Mesenchymal stem cell (in vitro differentiated cells and primary cell): Measurements from ENCODE around the gene OR5AU1.

Experiments
- DNase-seq: peaks from one replicate; pipeline ENCODE4 v3.0.0-alpha.2; 2013
- H2AFZ ChIP-seq: one replicate; pipeline ENCODE4 v1.6.1; 2013; ENCODE audit warnings: low read depth, mild to moderate bottlenecking, control low read depth, inconsistent platforms, low read length, moderate library complexity
- H2AK5ac ChIP-seq: 2 replicates; pipeline ENCODE4 v1.6.1; 2013; ENCODE audit warnings: low read length, moderate library complexity, mild to moderate bottlenecking, inconsistent platforms; ENCODE audit not compliant: severe bottlenecking
- H2BK120ac ChIP-seq: one replicate; pipeline ENCODE4 v1.6.1; 2013; ENCODE audit warnings: low read depth, mild to moderate bottlenecking, inconsistent platforms, low read length, moderate library complexity
- H2BK12ac ChIP-seq, 2 experiments: one replicate each; pipeline ENCODE4 v1.6.1; 2013; ENCODE audit warnings: inconsistent platforms in 2 of 2, low read length in 2 of 2, mild to moderate bottlenecking in 2 of 2, moderate library complexity in 2 of 2, control low read depth in 1 of 2
- H2BK15ac ChIP-seq: one replicate; pipeline ENCODE4 v1.6.1; 2013; ENCODE audit warnings: mild to moderate bottlenecking, low read depth, inconsistent platforms; ENCODE audit not compliant: poor library complexity, severe bottlenecking
- H2BK5ac ChIP-seq: 2 replicates; pipeline ENCODE4 v1.6.1; 2013; ENCODE audit warnings: low read depth, mild to moderate bottlenecking, low read length, control low read depth, inconsistent platforms; ENCODE audit not compliant: poor library complexity, severe bottlenecking
- H3K14ac ChIP-seq, 2 experiments: one replicate each; pipeline ENCODE4 v1.6.1; 2013; ENCODE audit warnings: inconsistent platforms in 2 of 2, low read length in 2 of 2, control low read depth in 1 of 2, mild to moderate bottlenecking in 1 of 2, moderate library complexity in 1 of 2
- H3K18ac ChIP-seq, 2 experiments: one replicate each; pipeline ENCODE4 v1.6.1; 2013; ENCODE audit warnings: inconsistent platforms in 2 of 2, low read length in 2 of 2, control low read depth in 1 of 2, low read depth in 1 of 2, mild to moderate bottlenecking in 1 of 2
- H3K23ac ChIP-seq, 2 experiments: one replicate each; pipeline ENCODE4 v1.6.1; 2013; ENCODE audit warnings: inconsistent platforms in 2 of 2, low read length in 2 of 2, mild to moderate bottlenecking in 2 of 2, moderate library complexity in 2 of 2, control low read depth in 1 of 2
- H3K27ac ChIP-seq: 2 replicates; pipeline ENCODE4 v1.5.1; 2013; ENCODE audit warnings: mild to moderate bottlenecking, moderate library complexity, low read length, control low read depth, inconsistent platforms; ENCODE audit not compliant: poor library complexity, severe bottlenecking
- H3K27me3 ChIP-seq, 2 experiments: 2 replicates each; pipeline versions ENCODE4 v1.6.1 to v1.7.0; 2013; ENCODE audit warnings: low read length in 2 of 2, mild to moderate bottlenecking in 2 of 2, moderate library complexity in 2 of 2, control low read depth in 1 of 2, inconsistent platforms in 1 of 2; ENCODE audit not compliant: control insufficient read depth in 1 of 2, insufficient read depth in 1 of 2
- H3K36me3 ChIP-seq, 2 experiments: 2 replicates each; pipeline versions ENCODE4 v1.6.1 to v1.7.0; 2013; ENCODE audit warnings: low read length in 2 of 2, control low read depth in 1 of 2, inconsistent platforms in 1 of 2, low read depth in 1 of 2, mild to moderate bottlenecking in 1 of 2; ENCODE audit not compliant: insufficient read depth in 2 of 2, control insufficient read depth in 1 of 2
- H3K4ac ChIP-seq, 2 experiments: one replicate each; pipeline ENCODE4 v1.6.1; 2013; ENCODE audit warnings: inconsistent platforms in 2 of 2, low read length in 2 of 2, mild to moderate bottlenecking in 2 of 2, moderate library complexity in 2 of 2, control low read depth in 1 of 2, low read depth in 1 of 2
- H3K4me1 ChIP-seq: 2 replicates; pipeline ENCODE4 v1.6.1; 2013; ENCODE audit warnings: low read depth, low read length, control low read depth; ENCODE audit not compliant: control insufficient read depth, insufficient read depth
- H3K4me2 ChIP-seq: 2 replicates; pipeline ENCODE4 v1.6.1; 2013; ENCODE audit warnings: low read length, mild to moderate bottlenecking, inconsistent platforms; ENCODE audit not compliant: poor library complexity, severe bottlenecking
- H3K4me3 ChIP-seq, 2 experiments: 2 replicates each; pipeline versions ENCODE4 v1.5.1 to v1.7.0; 2013; ENCODE audit warnings: low read length in 2 of 2, mild to moderate bottlenecking in 2 of 2, control low read depth in 1 of 2, low read depth in 1 of 2; ENCODE audit not compliant: insufficient read depth in 1 of 2
- H3K79me1 ChIP-seq: replicated peaks from 2 replicates; pipeline ENCODE4 v1.6.1; 2013; ENCODE audit warnings: mild to moderate bottlenecking, control low read depth, low read length, inconsistent platforms; ENCODE audit not compliant: poor library complexity, severe bottlenecking
- H3K9ac ChIP-seq: 2 replicates; pipeline ENCODE4 v1.7.0; 2013; ENCODE audit warnings: mild to moderate bottlenecking, low read length, moderate library complexity
- H3K9me3 ChIP-seq: 2 replicates; pipeline ENCODE4 v1.7.0; 2013; ENCODE audit warnings: mild to moderate bottlenecking, low read length; ENCODE audit not compliant: control insufficient read depth
- H4K8ac ChIP-seq: one replicate; pipeline ENCODE4 v1.6.1; 2013; ENCODE audit warnings: inconsistent platforms, mild to moderate bottlenecking, low read length, moderate library complexity
- H4K91ac ChIP-seq: one replicate; pipeline ENCODE4 v1.6.1; 2013; ENCODE audit warnings: mild to moderate bottlenecking, low read length, inconsistent platforms
- WGBS: methylation state at CpG from one replicate; pipeline ENCODE4 v1.1.7; 2013; ENCODE audit warnings: mixed read lengths; 5-methylcytosine and 5-hydroxymethylcytosine counted together

OR5AU1 gene

DNA sequence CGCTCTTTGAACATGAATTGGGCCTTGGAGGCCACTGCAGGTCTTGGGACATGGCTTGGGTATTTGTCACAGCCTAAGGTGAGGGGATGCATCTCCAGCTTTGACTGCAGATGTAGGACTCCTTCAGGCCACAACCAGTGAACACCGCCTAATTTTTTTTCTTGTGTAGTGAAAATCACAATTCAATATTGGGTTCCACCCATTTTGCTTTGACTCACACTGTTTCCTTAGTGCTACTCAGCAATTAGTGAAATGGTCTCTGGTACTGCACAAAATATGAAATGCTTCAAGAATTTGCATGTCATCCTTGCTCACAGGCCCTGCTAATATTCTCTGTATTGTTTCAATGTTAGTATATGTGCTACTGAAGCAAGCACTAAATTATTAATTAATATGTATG is 42.5 kb downstream of the OR5AU1 start:
- H3K27ac ChIP-seq: no peak overlapping the region
- H2BK15ac ChIP-seq: no peak overlapping the region
- no peak overlapping the region for H4K91ac ChIP-seq
- H3K4me2 ChIP-seq: no peak overlapping the region
- H3K9ac ChIP-seq: no peak overlapping the region
- H2BK5ac ChIP-seq: no peak overlapping the region
- H3K36me3 ChIP-seq: no peaks in the 10 kb centered on the region
- no peak overlapping the region for H2BK120ac ChIP-seq
- H3K18ac ChIP-seq: no peak overlapping the region
- H3K4me1 ChIP-seq: no peaks in the 10 kb centered on the region
- no peak for DNase-seq
- no peak overlapping the region for H3K14ac ChIP-seq
- H2AK5ac ChIP-seq: no peak overlapping the region
- 88% methylated on average over 1 of the region's 2 CpGs for WGBS
- H3K27me3 ChIP-seq: peaks cover 0 to 24% of the 10 kb centered on the region in 2 experiments
- no peak overlapping the region for H4K8ac ChIP-seq
- no peak overlapping the region for H2AFZ ChIP-seq
- H2BK12ac ChIP-seq: no peak overlapping the region
- no peaks in the 10 kb centered on the region for H3K79me1 ChIP-seq
- no peak overlapping the region for H3K4me3 ChIP-seq
- H3K4ac ChIP-seq: no peak overlapping the region
- H3K23ac ChIP-seq: no peak overlapping the region
- no peaks in the 10 kb centered on the region for H3K9me3 ChIP-seq

DNA sequence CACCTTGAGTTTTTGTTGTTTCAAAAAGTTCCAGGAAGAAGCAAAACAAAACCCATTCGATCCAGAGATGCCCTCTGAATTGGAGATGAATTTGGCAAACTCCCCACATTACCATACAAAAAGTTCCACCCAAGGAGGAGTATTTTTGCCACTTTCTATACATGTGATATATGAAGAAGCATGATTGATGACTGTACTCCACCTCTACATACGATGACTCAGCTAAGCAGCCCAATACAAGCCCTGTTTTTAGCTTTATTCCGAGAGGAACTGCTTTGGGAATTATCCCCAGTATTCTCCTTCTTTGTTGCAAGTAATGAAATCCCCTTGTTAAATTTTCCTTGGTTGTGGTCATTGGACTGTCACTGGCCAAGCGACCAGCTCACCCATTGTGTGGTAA is 43.6 kb downstream of the OR5AU1 start:
- Histone ChIP-seq H2AFZ (no peak overlapping the region), H3K9me3 (no peaks in the 10 kb centered on the region), H4K91ac (no peak overlapping the region), H4K8ac (no peak overlapping the region), H3K4me2 (no peak overlapping the region), H2AK5ac (no peak overlapping the region), H2BK15ac (no peak overlapping the region), H3K79me1 (no peaks in the 10 kb centered on the region), H3K27ac (no peak overlapping the region), H2BK5ac (no peak overlapping the region), H3K4ac (no peak overlapping the region), H2BK120ac (no peak overlapping the region), H3K4me1 (peaks cover 2% of the 10 kb centered on the region), H3K27me3 (peaks cover 0 to 24% of the 10 kb centered on the region in 2 experiments), H3K36me3 (no peaks in the 10 kb centered on the region), H3K14ac (no peak overlapping the region), H3K18ac (no peak overlapping the region), H3K9ac (no peak overlapping the region), H3K4me3 (no peak overlapping the region), H3K23ac (no peak overlapping the region), H2BK12ac (no peak overlapping the region)
- no peak for DNase-seq
- WGBS: 93% methylated on average over 3 of the region's 4 CpGs

- no peak overlapping the region for H3K4me3 ChIP-seq
- H3K27me3 ChIP-seq: peaks cover 0 to 24% of the 10 kb centered on the region in 2 experiments
- H3K9me3 ChIP-seq: no peaks in the 10 kb centered on the region
- H3K27ac ChIP-seq: no peak overlapping the region
- H2AFZ ChIP-seq: no peak overlapping the region
- DNase-seq: no peak
- H3K9ac ChIP-seq: no peak overlapping the region
- H4K91ac ChIP-seq: no peak overlapping the region
- H4K8ac ChIP-seq: no peak overlapping the region
- no peak overlapping the region for H2BK15ac ChIP-seq
- H2AK5ac ChIP-seq: no peak overlapping the region
- no peak overlapping the region for H3K18ac ChIP-seq
- 92% methylated on average over 5 of the region's 6 CpGs for WGBS
- H3K36me3 ChIP-seq: no peaks in the 10 kb centered on the region
- no peaks in the 10 kb centered on the region for H3K79me1 ChIP-seq
- no peak overlapping the region for H3K14ac ChIP-seq
- H2BK5ac ChIP-seq: no peak overlapping the region
- H3K4me1 ChIP-seq: peaks cover 8% of the 10 kb centered on the region
- H3K4me2 ChIP-seq: no peak overlapping the region
- H2BK120ac ChIP-seq: no peak overlapping the region
- no peak overlapping the region for H3K4ac ChIP-seq
- no peak overlapping the region for H2BK12ac ChIP-seq
- no peak overlapping the region for H3K23ac ChIP-seq
Observed at GRCh38 chr14:21109377-21110138, 46.3 kb downstream of the OR5AU1 start.

DNA sequence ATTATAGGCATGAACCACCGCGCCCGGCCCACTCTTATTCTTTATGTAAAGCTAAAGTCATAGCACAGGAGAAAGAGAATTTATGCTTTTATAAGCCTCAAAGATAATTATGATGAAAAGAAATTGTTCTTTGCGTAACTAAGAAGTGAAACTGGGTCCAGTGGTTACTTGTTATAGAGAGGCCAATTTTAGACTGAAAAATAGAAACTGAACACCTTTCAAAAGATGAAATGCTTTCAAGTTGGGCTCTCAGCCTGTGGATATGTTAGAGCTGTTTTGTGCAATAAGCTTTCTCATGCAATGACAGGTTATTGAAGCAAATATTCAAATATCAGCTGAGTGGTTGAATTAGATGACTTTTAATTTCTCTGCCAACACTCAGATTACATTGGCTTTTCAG is 47.1 kb downstream of the OR5AU1 start:
- no peak overlapping the region for H4K91ac ChIP-seq
- H3K27me3 ChIP-seq: peaks cover 0 to 24% of the 10 kb centered on the region in 2 experiments
- no peak overlapping the region for H3K18ac ChIP-seq
- no peaks in the 10 kb centered on the region for H3K9me3 ChIP-seq
- H2BK12ac ChIP-seq: no peak overlapping the region
- H4K8ac ChIP-seq: no peak overlapping the region
- H3K36me3 ChIP-seq: no peaks in the 10 kb centered on the region
- no peak overlapping the region for H2BK120ac ChIP-seq
- H2AK5ac ChIP-seq: no peak overlapping the region
- 96% methylated on average over 1 of the region's 4 CpGs for WGBS
- H3K23ac ChIP-seq: no peak overlapping the region
- H2AFZ ChIP-seq: no peak overlapping the region
- H3K4me1 ChIP-seq: peaks cover 8% of the 10 kb centered on the region
- no peak for DNase-seq
- no peak overlapping the region for H2BK5ac ChIP-seq
- H3K14ac ChIP-seq: no peak overlapping the region
- no peak overlapping the region for H3K9ac ChIP-seq
- H3K4me2 ChIP-seq: no peak overlapping the region
- H3K4me3 ChIP-seq: no peak overlapping the region
- H2BK15ac ChIP-seq: no peak overlapping the region
- H3K79me1 ChIP-seq: no peaks in the 10 kb centered on the region
- H3K27ac ChIP-seq: no peak overlapping the region
- H3K4ac ChIP-seq: no peak overlapping the region
